Measurements from ENCODE around the gene CREB3L2.

The CREB3L2 gene

GRCh38 chr7:137976232-137976631 lies 25.7 kb downstream of the CREB3L2 start:
- POLR2A ChIA-PET, result no interaction called here

GRCh38 chr7:137975768-137976167 lies 26.1 kb downstream of the CREB3L2 start:
- Histone ChIP-seq H3K36me3 (ENCODE audit: control insufficient read depth in 2 of 2, insufficient read depth in 1 of 2, low read length in 2 of 2) (no peaks in the 10 kb centered on the region), H3K4me3 (ENCODE audit: low read depth, low read length) (no peak overlapping the region), H3K9me3 (ENCODE audit: control insufficient read depth, insufficient read depth, low read depth, low read length) (no peaks in the 10 kb centered on the region), H3K27ac (ENCODE audit: extremely low read depth, low read depth, low read length) (no peak overlapping the region), H3K4me1 (ENCODE audit: control insufficient read depth, insufficient read depth, low read length) (no peaks in the 10 kb centered on the region)
- CTCF ChIA-PET, result no interaction called here
- POLR2A ChIA-PET, result no interaction called here
- TF ChIP-seq KLF16 (tag by site-specific recombination; IDR thresholded peaks at IDR 0.05) (no peak), ZNF155 (tag by site-specific recombination; IDR thresholded peaks at IDR 0.05) (no peak), ZBTB44 (tag by site-specific recombination; IDR thresholded peaks at IDR 0.05) (no peak), KLF10 (tag by site-specific recombination; IDR thresholded peaks at IDR 0.05) (no peak), ZBTB20 (tag by site-specific recombination; IDR thresholded peaks at IDR 0.05) (no peak), ZNF398 (tag by site-specific recombination; IDR thresholded peaks at IDR 0.05) (no peak), PRDM1 (tag by site-specific recombination; IDR thresholded peaks at IDR 0.05) (no peak), ZNF280C (tag by site-specific recombination; IDR thresholded peaks at IDR 0.05) (no peak), ZNF600 (tag by site-specific recombination; IDR thresholded peaks at IDR 0.05) (no peak), ZNF19 (tag by site-specific recombination; IDR thresholded peaks at IDR 0.05; ENCODE audit: low read depth) (no peak), ZNF621 (tag by site-specific recombination; IDR thresholded peaks at IDR 0.05) (no peak)

More at GRCh38 chr7:137976232-137976631, 25.7 kb downstream of the CREB3L2 start:
- Histone ChIP-seq H3K27ac (ENCODE audit: extremely low read depth, low read depth, low read length) (no peak overlapping the region), H3K4me3 (ENCODE audit: low read depth, low read length) (no peak overlapping the region), H3K9me3 (ENCODE audit: control insufficient read depth, insufficient read depth, low read depth, low read length) (no peaks in the 10 kb centered on the region), H3K4me1 (ENCODE audit: control insufficient read depth, insufficient read depth, low read length) (no peaks in the 10 kb centered on the region), H3K36me3 (ENCODE audit: control insufficient read depth in 2 of 2, insufficient read depth in 1 of 2, low read length in 2 of 2) (no peaks in the 10 kb centered on the region)
- TF ChIP-seq SP3 (tag by site-specific recombination; IDR thresholded peaks at IDR 0.05) (no peak), ZNF223 (tag by site-specific recombination; IDR thresholded peaks at IDR 0.05) (no peak), SP2 (tag by site-specific recombination; IDR thresholded peaks at IDR 0.05) (no peak), ZNF518A (tag by site-specific recombination; conservative IDR thresholded peaks at IDR 0.05; ENCODE audit: low read depth) (no peak), YY1 (tag by site-specific recombination; IDR thresholded peaks at IDR 0.05) (no peak), ZNF341 (tag by site-specific recombination; IDR thresholded peaks at IDR 0.05; ENCODE audit: low read depth) (no peak), ZNF302 (tag by site-specific recombination; IDR thresholded peaks at IDR 0.05; ENCODE audit: low read depth) (no peak), ZNF600 (tag by site-specific recombination; IDR thresholded peaks at IDR 0.05) (no peak), PRDM1 (tag by site-specific recombination; IDR thresholded peaks at IDR 0.05) (no peak), ZNF571 (tag by site-specific recombination; IDR thresholded peaks at IDR 0.05) (no peak), OSR2 (tag by site-specific recombination; IDR thresholded peaks at IDR 0.05) (no peak), ZBTB7A (tag by site-specific recombination; IDR thresholded peaks at IDR 0.05; ENCODE audit: low read depth) (no peak), ZNF292 (tag by site-specific recombination; IDR thresholded peaks at IDR 0.05; ENCODE audit: borderline replicate concordance, low read depth) (no peak), ZNF645 (tag by site-specific recombination; IDR thresholded peaks at IDR 0.05) (no peak), SALL2 (tag by site-specific recombination; IDR thresholded peaks at IDR 0.05; ENCODE audit: borderline replicate concordance) (no peak)
- CTCF ChIA-PET, result no interaction called here
